Fibroblast of upper back skin (primary cell): ENCODE data around the gene PLVAP.

Experiments
- DNase-seq: peaks from one replicate; pipeline ENCODE4 v3.0.0-alpha.2; 2013

The PLVAP gene, protein sequence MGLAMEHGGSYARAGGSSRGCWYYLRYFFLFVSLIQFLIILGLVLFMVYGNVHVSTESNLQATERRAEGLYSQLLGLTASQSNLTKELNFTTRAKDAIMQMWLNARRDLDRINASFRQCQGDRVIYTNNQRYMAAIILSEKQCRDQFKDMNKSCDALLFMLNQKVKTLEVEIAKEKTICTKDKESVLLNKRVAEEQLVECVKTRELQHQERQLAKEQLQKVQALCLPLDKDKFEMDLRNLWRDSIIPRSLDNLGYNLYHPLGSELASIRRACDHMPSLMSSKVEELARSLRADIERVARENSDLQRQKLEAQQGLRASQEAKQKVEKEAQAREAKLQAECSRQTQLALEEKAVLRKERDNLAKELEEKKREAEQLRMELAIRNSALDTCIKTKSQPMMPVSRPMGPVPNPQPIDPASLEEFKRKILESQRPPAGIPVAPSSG

DNA sequence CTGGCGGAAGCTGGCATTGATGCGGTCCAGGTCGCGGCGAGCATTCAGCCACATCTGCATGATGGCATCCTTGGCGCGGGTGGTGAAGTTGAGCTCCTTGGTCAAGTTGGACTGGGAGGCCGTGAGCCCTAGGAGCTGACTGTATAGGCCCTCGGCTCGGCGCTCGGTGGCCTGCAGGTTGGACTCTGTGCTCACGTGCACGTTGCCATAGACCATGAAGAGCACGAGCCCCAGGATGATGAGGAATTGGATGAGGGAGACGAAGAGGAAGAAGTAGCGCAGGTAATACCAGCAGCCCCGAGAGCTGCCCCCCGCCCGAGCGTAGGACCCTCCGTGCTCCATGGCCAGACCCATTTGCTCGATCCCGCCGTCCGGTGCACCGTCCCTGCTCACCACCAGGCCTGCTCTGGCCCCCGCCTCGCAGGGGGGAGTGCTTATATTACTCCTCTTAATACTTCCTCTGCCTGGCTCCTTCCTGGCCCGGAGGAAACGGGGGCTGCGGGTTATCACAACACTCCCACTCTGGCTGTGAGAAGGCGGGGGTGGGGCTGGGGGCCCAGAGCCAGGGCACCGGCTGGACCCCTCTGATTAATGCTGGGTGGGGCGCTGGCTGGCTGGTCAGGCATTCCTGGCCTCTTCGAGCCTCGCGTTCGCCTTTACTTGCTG lies at the start of gene PLVAP:
TSS of gene PLVAP (minus strand) at position 408 of the 666 bp plus-strand sequence. CDS start at position 354, 54 bp downstream.
- DNase-seq, result no peak

- DNase-seq, result no peak
Observed at GRCh38 chr19:17424743-17425365, 47.7 kb upstream of the PLVAP start.

GRCh38 chr19:17423429-17424208 lies 46.5 kb upstream of the PLVAP start:
- DNase-seq, result no peak

DNA sequence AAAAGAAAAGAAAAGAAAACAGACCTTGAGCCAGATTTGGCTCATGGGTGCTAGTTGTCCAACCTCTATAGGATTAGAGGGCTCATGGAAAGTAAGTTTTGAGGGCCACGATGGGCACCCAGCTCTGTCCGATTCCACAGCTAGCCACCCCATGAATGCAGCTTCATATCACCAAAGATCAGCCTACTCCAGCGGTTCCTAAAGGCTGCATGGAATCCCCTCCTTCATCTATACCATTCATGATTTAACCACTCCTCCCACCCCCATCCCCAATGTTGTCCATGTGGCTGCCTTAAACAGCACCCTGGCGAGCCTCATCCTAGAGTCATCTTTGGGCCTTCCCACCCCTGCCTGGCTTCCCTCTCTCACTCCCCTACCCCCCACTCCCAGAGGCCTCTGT lies 44.8 kb upstream of the PLVAP start:
- DNase-seq, result no peak

DNA sequence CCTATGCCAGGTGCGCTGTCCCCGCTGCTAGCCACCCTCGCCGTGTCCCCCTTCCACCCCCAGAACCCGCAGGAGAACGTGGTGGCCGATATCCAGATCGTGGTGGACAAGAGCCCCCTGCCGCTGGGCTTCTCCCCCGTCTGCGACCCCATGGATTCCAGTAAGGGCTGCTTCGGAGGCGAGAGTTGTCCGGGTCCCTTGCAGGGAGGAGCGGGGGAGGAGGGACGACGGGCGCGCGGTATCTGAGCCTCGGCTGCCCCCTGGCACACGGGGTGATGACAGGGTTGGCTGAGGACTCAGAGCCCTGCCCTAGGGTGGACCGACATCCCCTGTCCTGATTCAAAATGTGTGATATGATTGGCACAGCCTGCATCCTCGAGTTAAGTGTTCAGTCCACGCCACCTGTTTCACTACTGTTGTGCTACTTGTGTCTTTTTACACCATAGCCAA lies 43.4 kb upstream of the PLVAP start:
- no peak for DNase-seq

GRCh38 chr19:17419621-17420474 lies 42.7 kb upstream of the PLVAP start, which contains the start of gene MVB12A:
MVB12A (plus strand) TSS chr19:17420047; CDS start chr19:17420136, 89 bp downstream.
- peak; percentile 99 for DNase-seq

- no peak for DNase-seq
Observed at GRCh38 chr19:17419154-17419620, 42.0 kb upstream of the PLVAP start.

DNA sequence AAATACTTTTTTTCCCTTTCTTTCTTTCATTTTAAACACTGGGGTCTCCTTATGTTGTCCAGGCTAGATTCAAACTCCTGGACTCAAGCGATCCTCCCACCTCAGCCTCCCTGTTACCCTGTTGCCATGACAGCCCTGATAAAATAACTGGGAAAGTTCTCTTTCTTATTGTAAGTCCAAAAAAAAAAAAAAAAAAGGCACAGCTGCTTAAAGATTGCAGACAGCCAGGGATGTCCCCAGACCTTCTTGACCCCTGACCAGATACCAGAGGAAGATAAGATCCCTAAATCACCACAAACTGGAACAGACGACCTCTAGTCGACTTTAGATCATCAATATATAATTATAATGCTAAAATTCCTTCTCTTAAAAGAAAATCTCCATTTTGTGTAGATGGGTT lies 41.6 kb upstream of the PLVAP start:
- DNase-seq, result no peak

DNA sequence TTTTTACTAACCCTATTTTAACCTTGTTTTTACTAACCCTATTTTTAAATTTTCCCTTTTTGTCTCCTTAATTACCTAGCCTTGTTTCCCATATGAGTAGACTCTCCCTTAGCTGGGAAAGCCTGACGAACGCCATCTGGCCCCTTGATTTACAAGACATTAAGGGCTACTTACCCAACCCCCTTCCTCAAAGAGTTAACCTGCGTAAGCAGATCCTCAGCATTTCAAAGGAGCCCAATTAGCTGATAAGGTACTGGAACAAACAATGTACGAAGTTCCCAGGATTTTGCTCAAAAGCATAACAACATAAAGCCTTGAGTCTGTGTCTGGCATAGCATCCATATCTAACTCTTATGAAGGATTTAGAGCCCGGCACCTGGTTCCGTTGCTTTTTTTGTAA lies 38.0 kb upstream of the PLVAP start:
- DNase-seq, result no peak

DNA sequence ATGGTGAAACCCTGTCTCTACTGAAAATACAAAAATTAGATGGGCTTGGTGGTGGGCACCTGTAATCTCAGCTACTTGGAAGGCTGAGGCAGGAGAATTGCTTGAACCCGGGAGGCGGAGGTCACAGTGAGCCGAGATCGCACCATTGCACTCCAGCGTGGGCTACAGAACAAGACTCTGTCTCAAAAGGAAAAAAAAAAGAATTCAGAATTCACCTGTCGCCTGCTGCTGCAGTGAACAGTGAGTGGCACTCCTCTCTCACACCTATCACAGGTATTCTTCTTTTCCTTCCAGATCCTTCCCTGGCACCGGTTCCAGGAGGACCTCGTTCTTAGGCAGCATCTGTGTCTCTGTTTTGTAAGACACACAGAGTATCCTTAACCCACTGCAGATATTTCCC lies 37.0 kb upstream of the PLVAP start:
- no peak for DNase-seq

- DNase-seq, result no peak
Observed at GRCh38 chr19:17411801-17412200, 34.7 kb upstream of the PLVAP start.

- no peak for DNase-seq
Observed at GRCh38 chr19:17409990-17410389, 32.8 kb upstream of the PLVAP start.

DNA sequence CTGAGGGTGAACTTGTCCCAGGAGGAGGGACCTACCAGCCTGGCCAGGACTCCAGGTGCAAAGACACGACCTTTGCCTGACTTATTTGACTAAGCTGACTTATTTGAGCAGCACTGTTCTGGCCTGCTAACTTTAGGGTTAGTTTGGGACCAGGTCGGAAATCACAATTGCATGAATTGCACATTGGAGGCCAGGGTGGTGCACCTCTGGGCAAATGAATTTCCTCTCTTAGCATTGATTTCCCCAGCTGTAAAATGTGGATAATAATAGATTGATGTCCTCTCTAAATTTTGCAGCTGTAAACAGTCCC lies 29.7 kb upstream of the PLVAP start:
- no peak for DNase-seq

DNA sequence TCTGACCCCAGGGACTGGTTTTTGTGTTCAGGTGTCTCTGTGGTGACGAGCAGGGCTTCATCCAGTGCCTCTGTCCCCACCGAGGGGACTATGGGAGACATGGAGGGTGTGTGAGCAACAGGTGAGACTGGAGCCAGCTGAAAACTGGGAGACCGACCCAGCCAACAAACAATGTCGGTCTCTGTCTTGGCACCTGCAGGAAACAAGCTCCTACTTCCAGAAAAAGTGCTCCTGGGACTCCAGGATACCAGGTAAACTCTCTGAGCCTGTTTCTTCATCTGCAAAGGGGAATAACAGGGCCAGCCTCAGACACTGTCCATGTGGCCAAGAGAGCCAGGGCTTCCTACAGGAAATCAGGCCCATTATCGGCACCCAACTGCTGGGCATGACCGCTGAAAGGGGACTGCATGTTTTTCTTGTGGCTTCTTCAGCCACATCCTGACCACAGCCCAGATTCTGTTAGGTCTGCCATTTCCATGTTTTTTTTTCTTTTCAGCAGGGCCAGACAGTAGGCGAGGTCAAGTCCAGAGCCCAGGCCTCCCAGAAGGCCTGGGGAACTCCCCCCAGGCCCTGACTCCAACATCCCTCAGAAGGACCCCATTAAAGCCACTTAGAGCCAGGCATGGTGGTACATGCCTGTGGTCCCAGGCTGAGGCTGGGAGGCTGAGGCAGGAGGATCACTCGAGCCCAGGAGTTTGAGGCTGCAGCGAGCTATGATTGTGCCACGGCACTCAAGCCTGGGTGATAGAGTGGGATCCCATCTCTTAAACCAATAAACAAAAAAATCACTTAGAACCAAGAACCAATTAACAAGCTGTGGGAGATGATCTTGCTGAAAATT lies 29.1 kb upstream of the PLVAP start:
- no peak for DNase-seq

- no peak for DNase-seq
Observed at GRCh38 chr19:17405250-17406045, 28.3 kb upstream of the PLVAP start, which contains the start of gene BST2. BST2 (minus strand) TSS chr19:17405630; CDS start chr19:17405575, 55 bp downstream.

- no peak for DNase-seq
Observed at GRCh38 chr19:17404621-17405249, 27.6 kb upstream of the PLVAP start.

GRCh38 chr19:17404015-17404414 lies 26.9 kb upstream of the PLVAP start:
- no peak for DNase-seq

DNA sequence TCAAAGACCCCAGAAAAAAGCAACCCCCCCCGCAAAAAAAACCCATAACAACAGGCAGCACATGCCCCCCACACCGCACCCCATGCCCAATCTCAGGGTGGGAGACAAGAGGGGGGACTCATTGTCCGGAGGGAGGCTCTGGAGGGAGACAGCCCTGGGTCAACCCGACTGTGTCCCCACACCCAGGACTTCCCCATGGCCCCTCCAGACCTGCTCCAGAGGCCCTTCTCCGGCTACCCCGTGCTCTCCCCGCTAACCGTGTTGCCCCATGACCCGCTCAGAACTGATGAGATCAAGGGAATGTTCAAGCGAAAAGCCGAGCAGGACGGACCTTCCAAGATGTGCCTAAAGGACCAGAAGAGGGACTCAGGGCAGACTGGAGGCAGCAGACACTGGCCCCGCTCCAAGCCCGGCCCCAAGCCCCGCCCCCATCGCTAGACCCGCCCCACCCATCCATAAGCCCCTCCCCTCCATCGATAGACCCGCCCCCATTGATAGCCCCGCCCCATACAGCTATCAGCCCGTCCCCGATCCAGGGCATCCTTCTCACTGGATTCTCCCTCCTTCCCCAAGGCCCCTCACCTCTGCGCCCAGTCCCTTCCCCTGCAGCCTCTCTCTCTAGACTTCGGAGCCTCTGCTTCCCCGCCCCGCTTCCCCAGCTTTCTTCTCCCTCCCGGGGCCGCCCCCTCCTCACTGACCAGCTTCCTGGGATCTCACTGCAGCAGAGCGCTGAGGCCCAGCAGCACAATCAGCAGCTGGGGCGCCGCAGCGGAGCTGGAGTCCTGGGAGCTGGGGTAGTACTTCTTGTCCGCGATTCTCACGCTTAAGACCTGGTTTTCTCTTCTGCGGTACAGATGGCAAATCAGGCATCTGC lies 26.1 kb upstream of the PLVAP start:
- DNase-seq, result no peak
